Heart right ventricle (tissue), 16 donors: ENCODE data around the gene SPRTN. TPM values are rescaled to one million over a fixed set of nuclear protein-coding genes. Genes with fewer than 3 reads are reported as not detected.

Experiments used
- ATAC-seq, 8 donors: fragments of 200-7000 bp; cut with Tn5 transposase; one replicate each; pipeline ENCODE4 v1.9.1; 2020; ENCODE audit warnings: mild to moderate bottlenecking in 8 of 8, moderate library complexity in 8 of 8, moderate number of reproducible peaks in 1 of 8
- DNase-seq, 2 donors: peaks; one replicate each; pipeline ENCODE4 v3.0.0-alpha.2; 2020
- H3K27ac ChIP-seq, 10 donors: fragments of 200-600 bp; sonication (generic) in 2 of 10; one replicate each; pipeline versions ENCODE4 v1.5.0 to v1.8.0; 2020 to 2022; ENCODE audit warnings: mild to moderate bottlenecking in 3 of 10
- H3K27me3 ChIP-seq, 7 donors: fragments of 200-600 bp; one replicate each; pipeline ENCODE4 v1.8.0; 2021 to 2022; ENCODE audit warnings: mild to moderate bottlenecking in 2 of 7
- H3K36me3 ChIP-seq, 9 donors: fragments of 200-600 bp; sonication (generic) in 1 of 9; one replicate each; pipeline versions ENCODE4 v1.5.0 to v1.8.0; 2020 to 2022; ENCODE audit warnings: mild to moderate bottlenecking in 2 of 9
- H3K4me1 ChIP-seq, 9 donors: fragments of 200-600 bp; sonication (generic) in 1 of 9; one replicate each; pipeline versions ENCODE4 v1.5.0 to v1.8.0; 2020 to 2022; ENCODE audit warnings: mild to moderate bottlenecking in 4 of 9
- H3K4me3 ChIP-seq, 10 donors: fragments of 200-600 bp; sonication (generic) in 2 of 10; one replicate each; pipeline versions ENCODE4 v1.5.0 to v1.8.0; 2020 to 2022; ENCODE audit warnings: mild to moderate bottlenecking in 7 of 10, moderate library complexity in 2 of 10
- H3K9me3 ChIP-seq, 11 donors: fragments of 200-600 bp in 10 of 11; sonication (generic) in 2 of 11; one replicate each; pipeline versions ENCODE4 v1.5.0 to v1.8.0; 2013 to 2022; ENCODE audit warnings: mild to moderate bottlenecking in 2 of 11, control low read depth in 1 of 11, moderate library complexity in 1 of 11
- CTCF ChIP-seq, 9 donors: fragments of 200-600 bp; sonication (generic) in 2 of 9; IDR thresholded peaks; one replicate each; pipeline versions ENCODE4 v1.5.0 to v1.8.0; 2021 to 2022; ENCODE audit warnings: antibody characterized with exemption in 9 of 9, mild to moderate bottlenecking in 5 of 9, moderate library complexity in 1 of 9
- WGBS, 2 donors: extraction: QIAGEN DNeasy Blood & Tissue Kit; methylation state at CpG; one replicate each; pipeline ENCODE4 v1.1.7; 2013; ENCODE audit warnings: inconsistent platforms in 1 of 2; 5-methylcytosine and 5-hydroxymethylcytosine counted together
- intact Hi-C, 10 donors: fragments of 100-400 bp; cut with DNase I; formaldehyde crosslinking; loops; one replicate each; pipeline versions ENCODE4 v1.11.1 to v1.14.2; 2022
- polyA plus RNA-seq, 2 donors: library from polyadenylated mRNA; stranded (reverse); fragments of 200-250 nt; gene quantifications; one replicate each; pipeline ENCODE4 v1.2.3, GENCODE V29; 2013
- total RNA-seq, 10 donors: library from RNA; stranded (reverse); fragmentation: NEBNext Ultra II Directional in 3 of 10; extraction: Animal tissue kit (Norgen Biotek cat#: 25700) in 3 of 10; gene quantifications; one replicate each; pipeline versions ENCODE4 v1.2.1 to v1.2.4, GENCODE V29; 2021 to 2023
- donor health status: Arrhythmogenic right ventricular cardiomyopathy.
- donor health status: ischemic (EF 13 %, LVEDD 7.1; RV severe dilation, severe dysfunction).
- donor health status: healthy with polysubstance abuse.
- donor health status: DM: no; HTN: yes; CAD: no.
- donor health status: DM: no; HTN: no; CAD: no.
- donor health status: ischemic (EF 25% LVEDD 6.9; RV normal size, moderate dysfunction).
- donor health status: ischemic (EF 25% LVEDD 5.7; RV mildly dilated, moderate dysfunction).
- donor health status: healthy.
- donor health status: DM: yes; HTN: yes; CAD: no.
- donor health status: Ischemic cardiomyopathy.
- donor health status: ischemic (EF 35%, LVEDD 5.7; RV mildly dilated, moderate dysfunction).
- donor health status: nonischemic (EF 11% LVEDD 7.7; RV severe dilation, severe dysfunction).
- donor health status: DM: yes; HTN: yes; CAD: no.
- donor health status: PGD.
- donor health status: ischemic (EF 29% LVEDD 5.4; RV normal size, mild dysfunction).
- donor health status: nonischemic (EF 23%, LVEDD 6.1; RV moderate dilation, normal function).

Gene SPRTN
- total and polyA plus RNA-seq, 12 donors = 4.1 to 11.0 (median 7.2) TPM

- peak in 1 of 8 donors; percentile 68 for ATAC-seq
- H3K4me1 ChIP-seq = peaks cover 4 to 59% (median 46%) of the 10 kb centered on the region in 9 donors
- no peak for DNase-seq
- H3K9me3 ChIP-seq = no peaks in the 10 kb centered on the region
- TF ChIP-seq CTCF (IDR thresholded peaks at IDR 0.05) = no peak
- H3K36me3 ChIP-seq = peaks cover 0 to 25% (median 0%) of the 10 kb centered on the region in 9 donors
- WGBS, 2 donors = 54 to 67% methylated on average over 4 of the region's 4 CpGs
- intact Hi-C loops = loop anchor here in 2 of 10 donors (5.0 kb wide), 2 partner anchors 36 to 41 kb away; no protein-coding TSS in a partner anchor
- no peak overlapping the region for H3K4me3 ChIP-seq
- H3K27me3 ChIP-seq = no peaks in the 10 kb centered on the region
- H3K27ac ChIP-seq = no peak overlapping the region
Observed at GRCh38 chr1:231376101-231376500, 38.0 kb downstream of the SPRTN start.

- Histone ChIP-seq H3K4me1 (peaks cover 8 to 68% (median 55%) of the 10 kb centered on the region in 9 donors), H3K36me3 (peaks cover 0 to 16% (median 0%) of the 10 kb centered on the region in 9 donors), H3K27ac (peak overlapping the region in 3 of 10 donors; percentile 22 to 61 (median 28)), H3K9me3 (no peaks in the 10 kb centered on the region), H3K27me3 (no peaks in the 10 kb centered on the region), H3K4me3 (no peak overlapping the region)
- peak in 3 of 8 donors; percentile 15 to 45 (median 35) for ATAC-seq
- WGBS, 2 donors = 66% methylated on average over 5 of the region's 5 CpGs
- intact Hi-C loops = loop anchor here in 2 of 10 donors (5.0 kb wide), 2 partner anchors 35 to 40 kb away; no protein-coding TSS in a partner anchor
- DNase-seq = no peak
- TF ChIP-seq CTCF (IDR thresholded peaks at IDR 0.05) = no peak
Observed at GRCh38 chr1:231376875-231377549, 38.9 kb downstream of the SPRTN start.

GRCh38 chr1:231381729-231382128 lies 43.6 kb downstream of the SPRTN start:
- intact Hi-C loops = loop anchor here in 1 of 10 donors (5.0 kb wide), 1 partner anchor 36 kb away; no protein-coding TSS in a partner anchor
- WGBS, 2 donors = 43 to 53% methylated on average over 2 of the region's 2 CpGs
- peak in 1 of 8 donors; percentile 32 for ATAC-seq
- Histone ChIP-seq H3K9me3 (no peaks in the 10 kb centered on the region), H3K4me3 (no peak overlapping the region), H3K27ac (peak overlapping the region in 1 of 10 donors; percentile 12), H3K4me1 (peaks cover 8 to 93% (median 82%) of the 10 kb centered on the region in 9 donors), H3K27me3 (no peaks in the 10 kb centered on the region), H3K36me3 (no peaks in the 10 kb centered on the region)
- no peak for TF ChIP-seq CTCF (IDR thresholded peaks at IDR 0.05)
- DNase-seq = no peak

- Histone ChIP-seq H3K36me3 (no peaks in the 10 kb centered on the region), H3K9me3 (no peaks in the 10 kb centered on the region), H3K4me1 (peaks cover 8 to 90% (median 76%) of the 10 kb centered on the region in 9 donors), H3K27me3 (no peaks in the 10 kb centered on the region), H3K4me3 (no peak overlapping the region), H3K27ac (peak overlapping the region in 1 of 10 donors; percentile 12)
- no peak for TF ChIP-seq CTCF (IDR thresholded peaks at IDR 0.05)
- intact Hi-C loops = loop anchor here in 1 of 10 donors (5.0 kb wide), 1 partner anchor 35 kb away; no protein-coding TSS in a partner anchor
- 75 to 84% methylated on average over 3 of the region's 3 CpGs for WGBS, 2 donors
- DNase-seq = no peak
- ATAC-seq = peak in 1 of 8 donors; percentile 27
Observed at GRCh38 chr1:231382426-231382825, 44.3 kb downstream of the SPRTN start.
